H1 (cell line): ENCODE measurements around the gene OBSCN. TPM values are rescaled to one million over a fixed set of nuclear protein-coding genes. Genes with fewer than 3 reads are reported as not detected.
"Not testable (repeated sequence)": the region's sequence is repeated elsewhere in the genome, so short reads cannot be mapped to it uniquely, and the experiment has no call there.

Source experiments
- CTCF ChIA-PET: fragments of 300-600 bp; sonication (Branson Sonifier 250); formaldehyde crosslinking; loops from one replicate; lab custom pipeline; 2021; ENCODE audit not compliant: partially characterized antibody; lab: Charles Lee
- POLR2A ChIA-PET: fragments of 300-600 bp; sonication (Branson Sonifier 250); formaldehyde crosslinking; loops from one replicate; lab custom pipeline; 2021; ENCODE audit warnings: inconsistent platforms; ENCODE audit not compliant: partially characterized antibody; lab: Charles Lee
- DNase-seq, 2 experiments: peaks; one replicate each; pipeline versions ENCODE4 v3.0.0 to v3.0.0-alpha.2; 2010 to 2022; ENCODE audit warnings: low spot score in 2 of 2, low read depth in 1 of 2, mixed read lengths in 1 of 2
- FAIRE-seq: peaks from 2 replicates; lab custom pipeline; 2011; peaks lifted over from hg19 to GRCh38; lab: Jason Lieb, UNC
- H2AFZ ChIP-seq: 2 replicates; pipeline ENCODE4 v1.8.1; 2012; ENCODE audit warnings: low read length, inconsistent platforms
- H2AK5ac ChIP-seq: 2 replicates; pipeline ENCODE4 v1.6.1; 2013; ENCODE audit warnings: low read depth, low read length
- H2BK120ac ChIP-seq: replicated peaks from 2 replicates; pipeline ENCODE3; 2013; ENCODE audit warnings: low read depth, low read length, inconsistent platforms
- H2BK12ac ChIP-seq: 2 replicates; pipeline ENCODE4 v1.6.1; 2013; ENCODE audit warnings: low read depth, low read length
- H2BK15ac ChIP-seq: 2 replicates; pipeline ENCODE4 v1.6.1; 2013; ENCODE audit warnings: low read length
- H2BK20ac ChIP-seq: 2 replicates; pipeline ENCODE4 v1.6.1; 2013; ENCODE audit warnings: low read length
- H2BK5ac ChIP-seq: 2 replicates; pipeline ENCODE4 v1.6.1; 2013; ENCODE audit warnings: low read depth, low read length
- H3K14ac ChIP-seq: 2 replicates; pipeline ENCODE4 v1.6.1; 2013; ENCODE audit warnings: inconsistent platforms; ENCODE audit not compliant: insufficient read length
- H3K18ac ChIP-seq: 2 replicates; pipeline ENCODE4 v1.6.1; 2013; ENCODE audit warnings: low read length; ENCODE audit errors: extremely low read depth
- H3K23ac ChIP-seq: 2 replicates; pipeline ENCODE4 v1.6.1; 2013; ENCODE audit warnings: inconsistent platforms; ENCODE audit not compliant: insufficient read length
- H3K23me2 ChIP-seq: 2 replicates; pipeline ENCODE4 v1.6.1; 2013; ENCODE audit warnings: low read depth, low read length
- H3K27ac ChIP-seq: 2 replicates; pipeline ENCODE4 v1.6.1; 2011; ENCODE audit warnings: low read depth, low read length, inconsistent platforms
- H3K27me3 ChIP-seq, 4 experiments: replicated peaks in 1 of 4; 1 replicate in 1 of 4; 2 replicates in 3 of 4; pipeline versions ENCODE4 v1.6.1 to v1.8.1; 2011 to 2013; ENCODE audit warnings: low read length in 3 of 4, mild to moderate bottlenecking in 3 of 4, inconsistent platforms in 2 of 4, mixed read lengths in 2 of 4, moderate library complexity in 1 of 4; ENCODE audit not compliant: control insufficient read depth in 3 of 4, insufficient read depth in 3 of 4; ENCODE audit errors: extremely low read depth in 1 of 4
- H3K36me3 ChIP-seq, 4 experiments: 2 replicates each; pipeline versions ENCODE4 v1.6.1 to v1.8.1; 2011 to 2013; ENCODE audit warnings: mild to moderate bottlenecking in 4 of 4, low read length in 3 of 4, moderate library complexity in 2 of 4, control low read depth in 1 of 4, inconsistent platforms in 1 of 4; ENCODE audit not compliant: insufficient read depth in 4 of 4, control insufficient read depth in 2 of 4
- H3K4ac ChIP-seq: replicated peaks from 2 replicates; pipeline ENCODE3; 2013; ENCODE audit warnings: low read length, low read depth, mixed read lengths, inconsistent platforms; ENCODE audit not compliant: insufficient read length
- H3K4me1 ChIP-seq, 4 experiments: replicated peaks in 1 of 4; 1 replicate in 1 of 4; 2 replicates in 3 of 4; pipeline versions ENCODE4 v1.6.1 to v1.8.1; 2011 to 2013; ENCODE audit warnings: low read length in 3 of 4, inconsistent platforms in 2 of 4, mixed read lengths in 1 of 4; ENCODE audit not compliant: insufficient read depth in 4 of 4, control insufficient read depth in 3 of 4
- H3K4me2 ChIP-seq, 2 experiments: 2 replicates each; pipeline versions ENCODE4 v1.6.1 to v1.8.1; 2011 to 2013; ENCODE audit warnings: low read depth in 2 of 2, low read length in 2 of 2, control low read depth in 1 of 2, inconsistent platforms in 1 of 2, mild to moderate bottlenecking in 1 of 2; ENCODE audit not compliant: insufficient read depth in 1 of 2
- H3K4me3 ChIP-seq, 4 experiments: fragments of 200-600, 300-600 bp in 1 of 4; sonication (generic), shearing (Covaris generic), sonication (Bioruptor Twin) in 1 of 4; 2 replicates each; pipeline versions ENCODE4 v1.5.1 to v1.8.1; 2011 to 2016; ENCODE audit warnings: low read length in 4 of 4, low read depth in 3 of 4, control low read depth in 2 of 4, inconsistent platforms in 2 of 4, mild to moderate bottlenecking in 2 of 4, mixed read lengths in 1 of 4, moderate library complexity in 1 of 4; ENCODE audit not compliant: insufficient read depth in 2 of 4; ENCODE audit errors: extremely low read depth in 1 of 4
- H3K56ac ChIP-seq: replicated peaks from 2 replicates; pipeline ENCODE3; 2013; ENCODE audit warnings: low read depth, mild to moderate bottlenecking, mixed read lengths, low read length, inconsistent platforms; ENCODE audit not compliant: insufficient read length
- H3K79me1 ChIP-seq: 2 replicates; pipeline ENCODE4 v1.6.1; 2013; ENCODE audit warnings: low read depth, low read length, control low read depth
- H3K79me2 ChIP-seq, 2 experiments: 2 replicates each; pipeline versions ENCODE4 v1.6.1 to v1.8.1; 2012 to 2013; ENCODE audit warnings: low read length in 2 of 2, mild to moderate bottlenecking in 2 of 2, inconsistent platforms in 1 of 2; ENCODE audit not compliant: insufficient read depth in 2 of 2, control insufficient read depth in 1 of 2
- H3K9ac ChIP-seq, 4 experiments: replicated peaks in 1 of 4; 1 replicate in 1 of 4; 2 replicates in 3 of 4; pipeline versions ENCODE4 v1.6.1 to v1.8.1; 2011 to 2013; ENCODE audit warnings: low read depth in 3 of 4, low read length in 3 of 4, control low read depth in 2 of 4, mild to moderate bottlenecking in 2 of 4, moderate library complexity in 2 of 4, inconsistent platforms in 1 of 4; ENCODE audit errors: extremely low read depth in 1 of 4
- H3K9me3 ChIP-seq, 2 experiments: 2 replicates each; pipeline versions ENCODE4 v1.6.1 to v1.8.1; 2012 to 2013; ENCODE audit warnings: mild to moderate bottlenecking in 2 of 2, moderate library complexity in 2 of 2, control low read depth in 1 of 2, inconsistent platforms in 1 of 2, low read depth in 1 of 2, low read length in 1 of 2, mixed read lengths in 1 of 2; ENCODE audit not compliant: insufficient read depth in 2 of 2
- H4K20me1 ChIP-seq, 2 experiments: replicated peaks in 1 of 2; 2 replicates each; pipeline versions ENCODE3 to v1.8.1; 2011 to 2013; ENCODE audit warnings: inconsistent platforms in 2 of 2, low read length in 2 of 2, mild to moderate bottlenecking in 1 of 2; ENCODE audit not compliant: insufficient read depth in 2 of 2, control insufficient read depth in 1 of 2
- H4K5ac ChIP-seq: 2 replicates; pipeline ENCODE4 v1.6.1; 2013; ENCODE audit warnings: low read length, low read depth, mixed read lengths, inconsistent platforms; ENCODE audit not compliant: insufficient read length
- H4K8ac ChIP-seq: 2 replicates; pipeline ENCODE4 v1.8.0; 2013; ENCODE audit warnings: mild to moderate bottlenecking, moderate library complexity, low read length, inconsistent platforms; ENCODE audit not compliant: insufficient read depth; ENCODE audit errors: extremely low read depth
- H4K91ac ChIP-seq: replicated peaks from 2 replicates; pipeline ENCODE3; 2013; ENCODE audit warnings: low read length, mixed read lengths, inconsistent platforms; ENCODE audit not compliant: insufficient read length
- WGBS, 2 experiments: shearing (Covaris generic) in 1 of 2; methylation state at CpG; one replicate each; pipeline versions ENCODE4 v1.1.6 to v1.1.7; 2013 to 2015; ENCODE audit warnings: low lambda C conversion rate in 2 of 2, mixed read lengths in 2 of 2, inconsistent platforms in 1 of 2, low coverage in 1 of 2, missing lambda C conversion rate in 1 of 2; ENCODE audit not compliant: insufficient replicate concordance in 2 of 2, insufficient coverage in 1 of 2, insufficient read length in 1 of 2; ENCODE audit errors: extremely low coverage in 1 of 2, missing lambda C conversion rate in 1 of 2; 5-methylcytosine and 5-hydroxymethylcytosine counted together
- polyA plus RNA-seq, 7 experiments: library from polyadenylated mRNA; depleted of rRNA in 3 of 7; stranded (reverse) in 5 of 7; unstranded in 2 of 7; fragments of >200 nt in 5 of 7; fragments of 200-250 nt in 2 of 7; gene quantifications; 1 replicate in 5 of 7; 2 replicates in 1 of 7; 4 replicates in 1 of 7; pipeline versions ENCODE4 v1.2.1 to v1.2.3, GENCODE V29; 2011 to 2013; ENCODE audit warnings: missing spikeins in 2 of 7, mixed read lengths in 2 of 7
- total RNA-seq: library from RNA; stranded (reverse); fragmentation: NEBNext Ultra II Directional; extraction: Animal tissue kit (Norgen Biotek cat#: 25700); gene quantifications from 2 replicates; pipeline ENCODE4 v1.2.1, GENCODE V29; 2021

OBSCN gene
- total and polyA plus RNA-seq, 2 of the 8 experiments (the other 6 are each of a cell fraction or from before 2014, with no cell fraction given), result 7.5 to 28.4 TPM

- H2AK5ac ChIP-seq, H2BK20ac ChIP-seq, H3K4me1 ChIP-seq, H3K4me3 ChIP-seq, H4K5ac ChIP-seq, H3K79me1 ChIP-seq, H3K4me2 ChIP-seq, H2BK12ac ChIP-seq, H2BK120ac ChIP-seq, H3K23ac ChIP-seq, POLR2A ChIA-PET, H3K14ac ChIP-seq, H3K27ac ChIP-seq, H2AFZ ChIP-seq, H3K9ac ChIP-seq, H3K27me3 ChIP-seq, H3K79me2 ChIP-seq, H2BK15ac ChIP-seq, H3K9me3 ChIP-seq, H3K56ac ChIP-seq, H3K4ac ChIP-seq, H2BK5ac ChIP-seq, H3K36me3 ChIP-seq, H4K91ac ChIP-seq, FAIRE-seq, H3K18ac ChIP-seq, H3K23me2 ChIP-seq, H4K8ac ChIP-seq: not testable (repeated sequence)
- peaks cover 4 to 10% of the 10 kb centered on the region in 2 experiments for H4K20me1 ChIP-seq
- DNase-seq, result peak in 1 of 2 experiments; percentile 22
- CTCF ChIA-PET, result interaction anchor here (1.3 to 2.3 kb wide), 3 partner anchors 12 to 30 kb away, joined by 3 to 5 read pairs (median 4); no protein-coding TSS in a partner anchor
- WGBS, 2 experiments, result 96% methylated on average over 9 of the region's 17 CpGs; no CpG with 5 or more reads in 1 of the 2 experiments
Measured at GRCh38 chr1:228269431-228269830, 61.6 kb downstream of the OBSCN start.
